NCI-H82 (cell line): ENCODE data around the gene SMIM33.
A peak's percentile ranks its signal among the peaks of the same experiment; 100 is the strongest.
"Not testable (repeated sequence)": the region's sequence is repeated elsewhere in the genome, so short reads cannot be mapped to it uniquely, and the experiment has no call there.

Source experiments
- DNase-seq: peaks from one replicate; lab custom pipeline; 2025; lab: John Stamatoyannopoulos, UW

SMIM33 gene

DNA sequence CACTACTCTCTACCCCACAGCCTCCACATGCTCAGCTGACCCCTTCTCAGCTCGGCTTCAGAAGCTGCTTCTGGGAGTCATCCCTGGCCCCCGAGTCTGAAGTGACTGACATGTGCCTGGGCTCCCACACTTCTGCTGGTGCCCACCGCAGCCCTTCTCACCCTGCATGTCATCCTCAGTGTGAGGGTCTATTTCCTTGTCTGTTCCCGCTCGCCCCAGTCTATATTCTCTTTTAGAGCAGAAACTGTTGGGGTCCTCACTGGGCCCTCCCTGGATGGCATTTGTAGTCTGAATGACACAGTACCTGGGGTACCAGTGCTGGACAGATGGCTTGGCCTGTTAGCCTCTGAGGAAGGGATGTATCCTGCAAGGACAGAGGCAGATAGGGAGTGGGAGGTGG, 13.6 kb upstream of the SMIM33 start:
- no peak for DNase-seq

DNA sequence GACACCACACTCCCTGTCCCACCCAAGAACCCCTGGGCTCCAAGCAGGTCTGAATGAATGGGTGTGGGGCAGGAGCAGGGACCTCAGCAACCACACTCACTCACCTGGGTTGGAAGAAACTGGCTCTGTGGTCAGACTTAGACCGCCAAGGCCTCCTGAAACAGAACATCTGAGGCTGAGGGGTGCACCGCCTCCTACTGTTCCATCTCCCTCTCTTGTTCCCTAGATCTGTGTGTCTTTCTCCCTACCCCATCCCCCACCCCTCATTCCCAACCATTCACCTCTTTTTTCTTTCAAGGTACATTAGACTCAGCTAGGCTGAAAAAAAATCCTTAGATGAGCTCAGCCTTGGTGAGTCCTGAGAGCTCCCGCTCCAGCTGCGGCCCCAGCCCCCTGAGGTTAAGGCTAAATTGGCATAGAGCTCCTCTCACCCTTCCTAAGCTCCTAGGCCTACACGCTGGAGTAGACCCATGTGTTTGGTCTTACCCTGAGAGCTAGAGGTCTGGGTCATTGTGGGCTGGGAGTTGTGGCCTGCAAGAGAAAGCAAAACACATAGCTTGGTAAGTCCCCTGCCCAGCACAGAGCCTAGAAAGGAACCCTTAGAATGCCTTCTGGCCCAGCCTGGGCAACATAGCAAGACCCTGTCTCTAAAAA, 13.0 kb upstream of the SMIM33 start:
- DNase-seq: no peak

DNA sequence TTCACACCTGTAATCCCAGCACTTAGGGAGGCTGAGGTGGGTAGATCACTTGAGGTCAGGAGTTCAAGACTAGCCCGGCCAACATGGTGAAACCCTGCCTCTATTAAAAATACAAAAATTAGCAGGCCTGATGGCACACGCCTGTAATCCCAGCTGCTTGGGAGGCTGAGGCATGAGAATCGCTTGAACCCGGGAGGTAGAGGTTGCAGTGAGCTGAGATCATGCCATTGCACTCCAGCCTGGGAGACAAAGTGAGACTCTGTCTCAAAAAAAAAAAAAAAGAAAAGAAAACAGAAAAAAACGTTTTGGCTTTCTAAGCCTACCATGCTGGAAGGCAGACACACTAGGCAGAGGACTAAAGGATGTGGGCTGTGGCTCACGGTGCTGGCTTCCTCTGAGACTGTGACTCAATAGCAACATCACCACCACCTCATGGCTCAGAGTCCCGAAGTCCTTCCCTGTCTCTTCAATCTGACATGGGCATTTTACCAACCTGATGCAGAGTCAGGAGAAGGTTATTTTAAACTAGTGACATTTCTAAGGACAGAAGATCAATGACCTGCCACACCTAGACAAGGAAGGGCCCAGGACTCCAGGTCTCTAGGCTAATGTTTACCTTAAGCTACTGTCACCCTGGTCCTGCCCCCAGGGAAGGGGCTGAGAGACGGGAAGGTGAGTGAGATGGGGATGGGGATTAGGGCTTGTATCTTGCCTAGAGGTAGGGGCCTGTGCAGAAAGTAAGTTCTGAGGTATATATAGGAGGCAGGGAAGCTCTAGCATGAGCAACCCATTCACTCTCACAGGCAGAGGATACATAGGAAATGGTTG, 12.0 kb upstream of the SMIM33 start:
- no peak for DNase-seq

DNA sequence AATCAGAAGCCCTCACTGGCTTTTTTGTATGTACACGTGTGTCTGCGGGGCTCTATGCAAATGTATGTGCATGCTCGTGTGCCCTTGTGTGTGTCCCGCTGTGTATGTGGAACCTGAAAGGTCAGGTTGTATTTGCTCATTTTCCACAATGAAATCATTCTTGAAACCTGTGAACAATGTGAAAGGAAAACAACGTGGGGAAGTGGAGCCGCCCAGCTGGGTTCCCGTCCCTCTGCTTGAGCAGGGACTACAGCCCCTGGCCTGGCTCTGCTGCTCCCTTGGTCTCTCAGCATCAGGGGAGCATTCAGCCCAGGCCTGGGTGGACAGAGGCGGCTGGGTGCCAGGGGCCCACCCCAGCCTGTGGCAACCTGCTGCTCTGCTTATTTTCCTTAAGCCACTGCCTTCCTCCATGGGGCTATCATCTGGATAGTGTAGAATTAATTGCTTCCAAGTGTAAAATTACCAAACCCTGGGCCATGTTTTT, 11.3 kb upstream of the SMIM33 start:
- DNase-seq: no peak

DNA sequence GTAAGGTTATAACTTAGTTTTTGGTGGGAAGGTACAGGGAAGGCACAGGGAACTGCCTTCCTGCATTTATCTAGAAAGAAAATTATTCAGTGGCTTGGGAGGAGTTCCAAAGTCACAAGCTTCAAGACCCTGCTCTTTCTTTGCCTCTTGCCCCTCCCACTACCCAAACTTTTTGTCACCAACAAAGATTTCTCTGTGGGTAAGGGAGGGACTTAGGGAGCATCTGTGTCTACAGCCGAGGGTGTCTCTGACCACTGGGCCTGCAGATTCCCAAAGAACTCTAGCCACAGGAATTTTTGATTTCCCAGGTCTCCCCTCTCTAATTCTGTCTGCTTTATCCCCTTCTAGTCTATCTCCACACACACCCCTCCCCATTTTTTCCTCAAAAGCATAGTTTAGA, 10.3 kb upstream of the SMIM33 start:
- no peak for DNase-seq

DNA sequence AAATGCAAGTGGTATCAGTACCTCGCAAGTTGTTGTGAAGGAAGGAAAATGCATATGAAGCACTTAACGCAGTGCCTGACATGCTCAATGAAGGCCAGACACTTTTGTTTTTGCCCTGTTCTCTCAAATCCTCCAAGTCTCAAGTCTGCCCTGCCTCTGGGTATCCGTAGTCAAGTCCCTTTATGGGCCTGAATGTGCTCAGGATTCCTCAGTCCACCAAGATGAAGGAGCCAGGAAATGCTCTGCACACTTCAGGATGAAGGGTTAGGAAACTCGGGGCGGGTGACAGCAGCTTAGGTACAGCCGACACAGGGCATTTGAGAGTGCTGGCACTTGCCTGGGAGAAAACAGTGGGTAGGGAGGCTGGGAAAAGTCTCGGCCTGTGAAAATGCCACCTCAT, 9.6 kb upstream of the SMIM33 start:
- DNase-seq: no peak

DNA sequence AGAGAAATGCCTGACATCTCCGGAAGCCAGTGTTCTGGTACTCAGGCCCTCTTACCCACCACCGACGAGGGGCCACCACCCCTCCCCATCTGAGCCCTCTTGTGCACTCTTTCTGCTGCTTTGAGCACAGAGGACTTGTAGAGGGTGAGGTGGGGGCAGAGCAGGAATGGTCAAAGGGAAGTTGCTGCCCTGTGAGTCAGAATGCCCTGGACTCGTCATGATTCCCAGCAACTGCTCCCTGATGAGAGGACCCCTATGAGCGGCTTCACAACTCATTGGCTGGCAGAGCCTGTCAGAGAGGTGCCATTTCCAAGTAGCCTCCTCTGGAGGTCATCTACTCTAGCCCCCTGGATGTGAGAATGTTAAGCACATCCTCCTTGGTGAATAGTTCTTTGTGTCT, 9.1 kb upstream of the SMIM33 start:
- DNase-seq: no peak

DNA sequence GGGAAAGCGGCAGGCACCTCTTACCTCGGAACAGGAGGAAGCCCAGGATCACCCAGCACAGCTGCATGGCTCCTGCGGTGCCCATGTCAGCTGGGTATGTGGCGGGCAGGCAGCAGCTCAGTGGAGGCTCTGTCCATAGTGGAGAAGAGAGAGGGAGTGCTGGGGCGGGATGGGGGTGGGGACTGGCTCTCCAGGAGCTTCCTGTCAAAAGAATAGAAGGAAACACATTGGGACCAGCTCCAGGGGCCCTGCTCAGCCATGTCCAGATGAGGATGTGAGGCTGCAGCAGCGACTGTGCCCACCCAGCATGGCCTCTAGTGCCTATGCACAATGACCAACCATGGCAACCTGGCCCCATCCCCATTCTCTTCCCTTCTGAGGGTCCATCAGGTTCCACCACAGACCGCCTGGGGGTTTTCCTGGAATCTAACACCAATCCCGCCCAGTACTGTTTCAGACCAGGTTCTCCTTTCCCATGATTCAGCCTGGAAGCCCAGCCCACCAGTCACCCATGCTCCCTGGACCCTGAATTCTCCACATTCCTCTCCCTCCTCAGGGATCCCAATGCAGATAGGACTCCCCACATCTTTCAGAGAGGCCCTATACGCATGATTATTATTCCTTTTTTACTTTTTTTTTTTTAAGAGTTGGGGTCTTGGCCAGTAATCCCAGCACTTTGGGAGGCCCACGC, 8.1 kb upstream of the SMIM33 start, which contains the start of gene ECSCR:
ECSCR (minus strand) TSS at position 158 of the 691 bp plus-strand sequence; CDS start at position 85, 73 bp downstream.
- DNase-seq: no peak

DNA sequence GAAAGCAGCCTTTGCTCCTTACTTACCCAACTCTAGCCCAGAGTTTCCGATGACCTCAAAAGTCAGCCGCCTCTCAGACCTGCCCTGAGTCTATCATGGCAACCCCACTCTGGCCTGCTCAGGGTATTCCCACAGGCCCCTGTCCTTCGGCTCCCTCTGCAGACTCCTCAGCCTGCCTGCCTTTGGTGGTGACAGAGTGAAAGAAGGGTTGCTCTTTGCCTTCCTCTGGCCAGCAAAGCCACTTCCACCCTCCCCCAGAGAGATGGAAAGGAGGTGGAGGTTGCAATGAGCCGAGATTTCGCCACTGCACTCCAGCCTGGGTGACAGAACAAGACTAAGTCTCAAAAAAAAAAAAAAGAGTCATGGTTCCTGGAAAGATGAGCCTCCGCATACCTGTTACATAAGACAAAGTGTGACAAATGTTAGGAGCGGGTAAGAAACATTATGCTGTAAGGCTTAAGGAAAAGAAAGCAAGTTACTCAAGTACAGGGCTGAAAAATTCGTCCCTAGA, 2.3 kb upstream of the SMIM33 start:
- no peak for DNase-seq

DNA sequence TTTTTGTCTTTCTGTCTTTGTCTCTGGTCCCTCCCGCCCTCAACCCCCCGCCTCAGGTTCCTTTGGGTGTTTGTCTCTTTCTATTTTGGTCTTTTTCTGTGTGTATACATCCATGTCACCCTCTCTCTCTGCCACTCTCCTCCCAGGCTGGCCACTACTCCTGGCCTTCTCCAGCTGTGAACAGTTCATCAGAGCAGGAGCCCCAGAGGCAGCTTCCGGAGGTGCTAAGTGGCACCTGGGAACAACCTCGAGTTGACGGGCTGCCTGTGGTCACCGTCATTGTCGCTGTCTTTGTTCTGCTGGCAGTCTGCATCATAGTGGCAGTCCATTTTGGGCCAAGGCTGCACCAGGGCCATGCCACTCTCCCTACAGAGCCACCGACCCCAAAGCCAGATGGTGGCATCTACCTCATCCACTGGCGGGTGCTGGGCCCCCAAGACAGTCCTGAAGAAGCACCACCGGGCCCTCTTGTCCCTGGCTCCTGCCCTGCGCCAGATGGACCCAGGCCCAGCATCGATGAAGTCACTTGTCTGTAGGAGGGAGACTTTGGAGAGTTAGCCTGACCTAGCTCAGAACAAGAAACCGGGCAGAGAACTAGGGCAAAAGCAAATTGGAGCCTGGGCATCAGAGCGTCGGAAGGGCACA, 1.7 kb downstream of the SMIM33 start:
- no peak for DNase-seq

DNA sequence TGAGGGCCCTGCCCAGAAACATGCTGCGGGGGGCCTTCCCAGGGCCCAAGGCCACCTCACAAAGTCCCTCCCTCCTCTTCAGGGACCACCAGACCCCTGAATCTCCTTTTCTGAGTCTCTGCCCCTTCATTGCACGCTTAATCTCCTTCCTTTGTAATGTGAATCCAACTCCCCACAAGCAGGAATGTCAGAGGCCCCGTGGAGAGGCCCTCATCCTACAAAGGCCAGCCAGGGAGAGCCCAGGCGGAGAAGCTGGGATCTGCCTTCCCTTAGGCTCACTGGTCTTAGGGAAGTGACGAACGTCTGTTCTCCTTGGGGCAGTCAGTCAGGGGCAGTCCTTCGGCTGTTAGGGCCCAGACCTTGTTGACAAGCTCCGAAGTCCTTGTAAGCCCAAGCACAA, 2.3 kb downstream of the SMIM33 start:
- DNase-seq: no peak

DNA sequence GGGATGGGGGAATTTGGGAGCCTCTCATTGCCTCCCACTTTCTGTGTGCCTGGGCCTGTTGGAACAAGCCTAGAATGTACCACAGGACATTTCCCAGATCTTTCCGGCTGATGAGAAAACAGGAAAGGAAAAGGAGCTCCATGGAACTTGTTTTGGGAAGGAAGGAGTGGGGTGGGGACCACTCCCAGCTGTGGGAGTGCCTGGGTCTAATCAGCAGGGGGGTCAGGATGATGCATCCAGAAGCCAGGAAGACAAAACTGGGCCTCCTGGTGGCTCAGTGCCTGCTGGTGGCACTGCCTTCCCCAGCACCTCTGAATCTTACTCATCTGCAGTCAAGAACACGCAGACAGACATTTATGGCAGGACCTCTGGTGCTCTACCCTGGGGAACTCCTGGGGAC, 2.8 kb downstream of the SMIM33 start:
- no peak for DNase-seq

DNA sequence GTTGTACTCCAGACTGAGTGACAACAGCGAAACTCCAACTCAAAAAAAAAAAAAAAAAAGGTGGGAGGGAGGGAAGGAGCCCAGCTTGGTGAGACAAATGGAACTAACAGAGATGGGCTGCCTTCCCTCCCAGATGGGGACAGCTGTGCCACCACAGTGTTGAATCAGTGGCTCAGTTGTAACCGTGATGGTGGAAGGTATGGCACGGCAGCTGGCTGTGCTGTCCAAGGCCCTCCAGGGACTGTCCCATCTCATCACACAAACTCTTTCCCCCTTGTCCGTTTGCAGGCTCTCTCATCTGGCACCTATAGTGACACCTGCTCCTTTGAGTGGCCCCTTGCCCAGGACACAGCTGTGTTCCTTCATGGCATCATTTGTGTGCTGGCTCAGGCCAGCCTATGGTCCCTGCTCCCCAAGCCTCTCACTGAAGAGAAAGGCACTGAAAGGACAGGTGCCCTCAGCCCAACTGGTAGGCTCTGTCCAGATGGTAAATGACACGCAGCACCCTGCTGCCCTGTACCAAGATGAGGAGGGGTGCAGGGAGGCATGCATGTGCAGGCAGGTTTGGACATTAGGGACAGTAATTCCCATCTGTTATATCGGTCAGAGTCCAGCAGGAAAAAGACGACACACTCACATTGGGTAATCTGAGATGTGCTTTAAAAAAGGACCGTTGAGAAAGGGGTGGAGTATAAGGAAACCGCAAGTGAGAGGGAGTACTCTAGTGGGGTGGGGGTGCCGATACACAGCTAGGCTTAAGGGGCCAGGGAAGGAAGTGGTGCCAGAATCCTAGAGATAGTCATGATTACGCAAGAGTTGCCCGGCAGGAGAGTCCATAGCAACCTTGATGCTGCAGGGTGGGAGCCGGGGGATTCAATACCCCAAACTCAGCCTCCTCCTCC, 4.3 kb downstream of the SMIM33 start:
- DNase-seq: no peak

DNA sequence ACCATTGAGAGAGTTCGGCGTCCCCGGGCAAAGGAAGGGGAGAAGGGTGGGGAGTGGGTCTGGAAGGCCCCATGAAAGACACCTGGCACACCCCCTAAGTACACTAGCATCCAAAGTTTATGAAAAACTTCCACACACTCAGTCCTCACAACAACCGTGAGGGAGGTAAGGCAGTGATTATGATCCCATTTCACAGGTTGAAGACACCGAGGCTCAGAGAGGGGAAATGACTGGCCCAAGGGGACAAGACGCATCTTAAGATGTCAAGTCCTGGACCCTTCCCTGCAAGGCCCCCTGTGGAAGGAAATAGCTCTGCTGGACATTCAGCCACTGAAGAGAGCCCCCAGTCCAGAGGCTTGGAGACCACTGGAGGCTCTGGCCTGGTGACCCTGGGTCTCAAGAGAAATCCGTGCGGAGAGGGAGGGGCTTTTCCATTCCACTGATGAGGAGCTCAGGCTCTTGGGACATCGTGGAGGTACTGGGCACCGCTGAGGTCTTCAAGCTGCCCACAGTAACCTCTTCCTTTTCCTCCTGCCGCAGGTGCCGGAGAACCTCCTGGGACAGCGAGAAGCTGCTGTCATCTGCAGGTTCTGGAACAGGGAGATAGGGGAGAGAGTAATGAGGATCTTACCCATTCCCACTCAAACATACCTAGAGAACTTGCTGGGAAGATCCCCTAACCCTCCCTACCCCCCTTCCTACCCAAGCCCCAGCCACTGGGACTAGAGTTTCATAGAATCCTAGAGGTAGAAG, 5.2 kb downstream of the SMIM33 start:
- no peak for DNase-seq

DNA sequence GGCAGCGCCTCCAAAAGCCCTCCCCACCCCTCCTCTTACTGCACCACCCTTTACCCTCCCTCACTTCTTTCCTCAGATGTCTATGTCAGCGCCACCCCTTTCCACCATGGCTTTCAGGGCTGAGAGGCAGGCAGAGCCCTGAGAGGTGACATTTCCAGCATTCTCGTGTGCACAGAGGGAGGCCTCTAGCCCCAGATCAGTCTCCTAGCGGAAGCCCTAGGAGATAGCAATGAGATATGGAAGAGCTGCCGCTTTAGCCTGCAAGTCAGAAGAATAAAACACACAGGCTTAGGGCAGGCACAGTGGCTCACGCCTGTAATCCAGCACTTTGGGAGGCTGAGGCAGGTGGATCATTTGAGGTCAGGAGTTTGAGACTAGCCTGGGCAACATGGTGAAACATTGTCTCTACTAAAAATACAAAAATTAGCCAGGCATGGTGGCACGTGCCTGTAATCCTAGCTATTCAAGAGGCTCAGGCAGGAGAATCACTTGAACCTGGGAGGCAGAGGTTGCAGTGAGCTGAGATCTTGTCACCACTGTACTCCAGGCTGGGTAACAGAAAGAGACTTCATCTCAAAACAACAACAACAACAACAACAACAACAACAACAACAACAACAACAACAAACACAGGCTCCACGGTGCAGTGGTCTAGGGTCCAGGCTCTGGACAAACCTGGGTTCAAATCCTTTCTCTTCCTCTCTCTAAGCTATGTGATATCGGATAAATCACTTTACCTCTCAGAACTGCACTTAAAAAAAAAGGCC, 8.0 kb downstream of the SMIM33 start:
- DNase-seq: peak; percentile 11

DNA sequence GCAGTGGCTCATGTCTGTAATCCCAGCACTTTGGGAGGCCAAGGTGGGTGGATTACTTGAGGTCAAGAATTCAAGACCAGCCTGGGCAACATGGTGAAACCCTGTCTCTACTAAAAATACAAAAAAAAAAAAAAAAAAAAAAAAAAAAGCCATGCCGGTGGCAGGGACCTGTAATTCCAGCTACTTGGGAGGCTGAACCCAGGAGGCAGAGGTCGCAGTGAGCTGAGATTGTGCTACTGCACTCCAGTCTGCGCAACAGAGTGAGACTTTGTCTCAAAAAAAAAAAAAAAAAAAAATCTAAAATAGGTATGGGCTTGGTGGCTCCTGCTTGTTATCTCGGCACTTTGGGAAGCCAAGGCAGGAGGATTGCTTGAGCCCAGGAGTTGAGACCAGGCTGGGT, 8.9 kb downstream of the SMIM33 start:
- not testable (repeated sequence) for DNase-seq

DNA sequence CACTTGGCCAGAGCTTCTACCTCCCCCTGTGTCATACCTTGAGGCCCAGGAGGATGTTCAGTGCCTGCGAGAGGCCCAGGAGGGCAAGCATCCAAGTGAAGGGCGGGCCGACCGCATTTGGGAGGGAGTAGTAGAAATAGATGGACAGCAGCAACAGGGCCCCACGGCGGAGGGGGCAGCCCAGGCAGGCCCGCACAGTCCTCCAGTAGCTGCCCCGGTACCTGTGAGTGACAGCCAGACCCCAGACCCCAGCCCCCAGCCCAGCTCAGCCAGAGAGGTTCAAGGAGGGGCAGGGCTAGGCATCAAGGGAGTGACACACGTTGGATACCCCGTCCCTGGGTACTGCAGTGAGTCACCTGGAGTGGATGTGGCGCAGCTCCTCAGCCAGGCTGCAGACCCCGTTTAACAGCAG, 10.3 kb downstream of the SMIM33 start:
- DNase-seq: no peak

DNA sequence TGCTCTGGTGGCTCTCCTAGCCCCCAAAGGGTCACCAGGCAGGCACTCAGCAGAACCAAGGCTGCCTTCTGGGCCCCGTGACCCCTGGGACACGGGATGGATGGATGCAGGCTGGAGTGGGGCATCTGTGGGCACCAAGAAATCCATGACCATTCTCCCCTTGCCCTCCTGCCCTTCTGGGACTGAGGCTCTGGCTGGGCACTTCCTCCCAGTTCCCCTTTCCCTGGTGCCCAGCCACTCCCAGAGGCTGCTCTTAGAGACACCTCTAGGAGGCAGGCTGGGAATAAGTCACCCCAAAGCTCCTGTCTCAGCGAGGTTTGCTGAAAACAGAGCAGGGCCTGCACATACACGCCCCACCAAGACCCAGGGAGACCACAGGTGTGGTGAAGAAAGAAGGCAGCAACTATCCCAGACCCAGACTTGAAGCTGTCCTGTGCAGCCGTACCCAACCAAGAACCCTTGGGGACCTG, 10.8 kb downstream of the SMIM33 start:
- no peak for DNase-seq
